Myocyte (in vitro differentiated cells): ENCODE results near the gene NDUFB11. TPM values are rescaled to one million over a fixed set of nuclear protein-coding genes. Genes with fewer than 3 reads are reported as not detected.

Experiments
- DNase-seq: peaks from one replicate; pipeline ENCODE4 v3.0.0-alpha.2; 2012; ENCODE audit warnings: low read depth
- polyA plus RNA-seq: library from polyadenylated mRNA; unstranded; fragments of >200 nt; gene quantifications from one replicate; pipeline ENCODE4 v1.2.1, GENCODE V29; 2012; ENCODE audit warnings: missing spikeins
- total RNA-seq: library from RNA; depleted of rRNA; stranded (reverse); fragments of >200 nt; gene quantifications from 2 replicates; pipeline ENCODE4 v1.2.3, GENCODE V29; 2014

Gene NDUFB11
- 46.6 and 53.0 TPM in 2 replicates for total RNA-seq
- polyA plus RNA-seq: 89.1 TPM

GRCh38 chrX:47144626-47145394, at the start of gene NDUFB11, which contains the start of gene RBM10:
NDUFB11 (minus strand) TSS chrX:47144702; CDS start chrX:47144679, 23 bp downstream.
RBM10 (plus strand) TSS chrX:47145221; CDS start chrX:47147482, 2,261 bp downstream.
- DNase-seq: peak; percentile 93

- peak; percentile 94 for DNase-seq
Measured at GRCh38 chrX:47193475-47194193, 49.1 kb upstream of the NDUFB11 start, which contains the start of gene UBA1. UBA1 (plus strand) TSS chrX:47193829; CDS start chrX:47198803, 4,974 bp downstream.

- no peak for DNase-seq
Measured at GRCh38 chrX:47191806-47192401, 47.4 kb upstream of the NDUFB11 start.

GRCh38 chrX:47191331-47191730, 46.8 kb upstream of the NDUFB11 start:
- no peak for DNase-seq

- peak; percentile 90 for DNase-seq
Measured at GRCh38 chrX:47190445-47191269, 46.2 kb upstream of the NDUFB11 start.

- DNase-seq: no peak
Measured at GRCh38 chrX:47189906-47190305, 45.4 kb upstream of the NDUFB11 start.

GRCh38 chrX:47187106-47187677, 42.7 kb upstream of the NDUFB11 start:
- no peak for DNase-seq

GRCh38 chrX:47186096-47186740, 41.7 kb upstream of the NDUFB11 start:
- DNase-seq: no peak

- no peak for DNase-seq
Measured at GRCh38 chrX:47185241-47185640, 40.7 kb upstream of the NDUFB11 start.

GRCh38 chrX:47184486-47184885, 40.0 kb upstream of the NDUFB11 start:
- DNase-seq: peak; percentile 17

GRCh38 chrX:47182106-47182700, 37.7 kb upstream of the NDUFB11 start:
- DNase-seq: no peak

GRCh38 chrX:47181301-47181700, 36.8 kb upstream of the NDUFB11 start:
- no peak for DNase-seq

GRCh38 chrX:47180346-47180745, 35.8 kb upstream of the NDUFB11 start:
- DNase-seq: no peak

GRCh38 chrX:47179928-47180255, 35.4 kb upstream of the NDUFB11 start:
- DNase-seq: no peak

GRCh38 chrX:47179221-47179927, 34.9 kb upstream of the NDUFB11 start:
- DNase-seq: peak; percentile 63

- no peak for DNase-seq
Measured at GRCh38 chrX:47178337-47178736, 33.8 kb upstream of the NDUFB11 start.

GRCh38 chrX:47177079-47177478, 32.6 kb upstream of the NDUFB11 start:
- no peak for DNase-seq

- DNase-seq: no peak
Measured at GRCh38 chrX:47176101-47176740, 31.7 kb upstream of the NDUFB11 start.

- no peak for DNase-seq
Measured at GRCh38 chrX:47175588-47175980, 31.1 kb upstream of the NDUFB11 start.
